Subcutaneous abdominal adipose tissue (tissue), 5 donors: ENCODE results near the gene LRP2BP.

Source experiments
- H3K27ac ChIP-seq: one replicate; pipeline ENCODE4 v1.7.0; 2013; ENCODE audit warnings: low read depth, mild to moderate bottlenecking, inconsistent platforms, low read length, moderate library complexity
- H3K27me3 ChIP-seq, 5 donors: one replicate each; pipeline ENCODE4 v1.7.0; 2013; ENCODE audit warnings: low read length in 5 of 5, inconsistent platforms in 1 of 5; ENCODE audit not compliant: control insufficient read depth in 5 of 5, insufficient read depth in 4 of 5
- H3K36me3 ChIP-seq, 5 donors: one replicate each; pipeline ENCODE4 v1.7.0; 2013; ENCODE audit warnings: low read length in 5 of 5; ENCODE audit not compliant: control insufficient read depth in 5 of 5, insufficient read depth in 5 of 5
- H3K4me1 ChIP-seq, 5 donors: one replicate each; pipeline ENCODE4 v1.7.0; 2013; ENCODE audit warnings: low read length in 5 of 5, mild to moderate bottlenecking in 3 of 5, moderate library complexity in 1 of 5; ENCODE audit not compliant: control insufficient read depth in 5 of 5, insufficient read depth in 5 of 5
- H3K4me3 ChIP-seq, 5 donors: one replicate each; pipeline ENCODE4 v1.7.0; 2013; ENCODE audit warnings: low read length in 5 of 5, low read depth in 1 of 5
- H3K9ac ChIP-seq, 5 donors: one replicate each; pipeline ENCODE4 v1.7.0; 2013; ENCODE audit warnings: low read length in 5 of 5, mild to moderate bottlenecking in 4 of 5, moderate library complexity in 3 of 5
- H3K9me3 ChIP-seq, 5 donors: one replicate each; pipeline ENCODE4 v1.7.0; 2013; ENCODE audit warnings: low read length in 5 of 5; ENCODE audit not compliant: control insufficient read depth in 5 of 5
- donor health status: healthy.
- donor health status: healthy.
- donor health status: healthy.
- donor health status: healthy.
- donor health status: healthy.

The LRP2BP gene

DNA sequence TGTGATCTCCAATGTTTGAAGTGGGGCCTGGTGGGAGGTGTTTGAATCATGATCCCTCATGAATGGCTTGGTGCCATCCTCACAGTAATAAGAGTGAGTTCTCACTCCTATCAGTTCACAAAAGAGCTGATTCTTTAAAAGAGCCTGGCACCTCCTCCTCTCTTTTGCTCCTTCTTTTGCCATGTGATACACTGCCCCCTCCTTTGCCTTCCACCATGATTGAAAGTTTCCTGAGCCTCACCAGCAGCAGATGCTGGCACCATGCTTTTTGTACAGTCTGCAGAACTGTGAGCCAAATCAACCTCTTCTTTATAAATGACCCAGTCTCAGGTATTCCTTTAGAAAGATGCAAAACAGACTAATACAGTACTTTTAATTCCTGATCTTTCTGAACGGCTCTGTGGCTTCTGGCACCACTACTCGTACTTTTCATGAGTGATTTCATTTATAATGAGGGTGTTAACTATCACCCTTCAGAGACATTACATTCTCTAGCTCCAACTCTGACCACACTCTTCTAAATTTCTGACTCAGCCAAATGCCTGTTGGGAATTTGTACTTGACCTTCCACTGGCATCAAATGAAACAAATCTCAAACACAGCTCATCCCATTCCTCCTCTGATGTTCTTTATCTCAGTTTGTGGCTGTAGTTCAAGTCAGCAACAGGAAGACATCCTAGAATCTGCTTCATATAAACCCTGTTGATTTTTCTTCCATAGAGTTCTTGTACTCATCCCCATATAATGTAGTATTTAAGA is 25.8 kb upstream of the LRP2BP start:
- Histone ChIP-seq H3K9ac (no peak overlapping the region), H3K27ac (no peak overlapping the region), H3K27me3 (no peaks in the 10 kb centered on the region), H3K4me1 (peaks cover 4 to 29% (median 24%) of the 10 kb centered on the region in 5 donors), H3K4me3 (no peak overlapping the region), H3K36me3 (peaks cover 16 to 32% (median 29%) of the 10 kb centered on the region in 5 donors), H3K9me3 (no peaks in the 10 kb centered on the region)

DNA sequence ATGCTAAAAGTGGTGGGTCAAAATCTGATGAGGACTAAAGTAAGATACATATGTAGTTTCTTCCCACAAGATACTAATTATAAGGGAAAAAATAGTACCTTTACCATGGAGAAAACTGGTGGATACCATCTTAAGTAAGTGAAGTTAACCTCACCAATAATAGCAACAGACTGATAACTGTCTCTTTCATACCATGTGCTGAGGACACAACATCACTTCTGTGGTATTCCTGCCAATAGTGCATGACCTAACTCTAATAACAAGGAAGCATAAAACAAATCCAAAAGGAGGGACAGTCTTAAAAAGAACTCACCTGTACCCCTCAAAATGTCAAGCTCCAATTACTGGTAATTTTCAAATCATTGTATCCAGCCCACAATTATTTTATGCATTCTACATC is 21.2 kb upstream of the LRP2BP start:
- peaks cover 40 to 58% (median 58%) of the 10 kb centered on the region in 5 donors for H3K36me3 ChIP-seq

DNA sequence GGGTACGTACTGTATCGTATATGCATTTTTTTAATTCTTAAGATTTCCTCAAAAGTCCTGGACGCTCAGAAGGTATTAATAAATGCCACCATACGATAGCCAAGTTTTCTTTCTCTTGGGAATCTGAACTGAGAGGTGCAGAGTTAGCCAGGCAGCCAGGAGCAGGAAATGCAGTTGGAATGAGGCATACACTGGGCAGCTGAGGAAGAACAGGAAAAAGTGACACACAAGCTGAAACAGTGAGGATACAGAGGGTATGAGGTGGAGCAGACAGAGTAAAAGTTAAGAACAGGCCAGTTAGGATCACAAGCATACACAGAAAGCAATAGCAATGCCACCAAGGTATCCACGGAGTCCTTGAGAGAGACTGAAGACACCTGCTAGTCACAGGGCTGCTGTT is 16.7 kb upstream of the LRP2BP start:
- Histone ChIP-seq H3K27ac (no peak overlapping the region), H3K27me3 (no peaks in the 10 kb centered on the region), H3K9me3 (peaks cover 0 to 2% (median 0%) of the 10 kb centered on the region in 5 donors), H3K4me1 (peaks cover 0 to 8% (median 4%) of the 10 kb centered on the region in 5 donors), H3K36me3 (peaks cover 39 to 62% (median 48%) of the 10 kb centered on the region in 5 donors), H3K4me3 (no peak overlapping the region), H3K9ac (no peak overlapping the region)

More for the DNA sequence above, 21.2 kb upstream of the LRP2BP start:
- no peak overlapping the region for H3K4me3 ChIP-seq
- H3K27ac ChIP-seq: no peak overlapping the region
- H3K4me1 ChIP-seq: peaks cover 0 to 9% (median 4%) of the 10 kb centered on the region in 5 donors
- H3K9ac ChIP-seq: no peak overlapping the region
- no peaks in the 10 kb centered on the region for H3K27me3 ChIP-seq
- no peaks in the 10 kb centered on the region for H3K9me3 ChIP-seq

DNA sequence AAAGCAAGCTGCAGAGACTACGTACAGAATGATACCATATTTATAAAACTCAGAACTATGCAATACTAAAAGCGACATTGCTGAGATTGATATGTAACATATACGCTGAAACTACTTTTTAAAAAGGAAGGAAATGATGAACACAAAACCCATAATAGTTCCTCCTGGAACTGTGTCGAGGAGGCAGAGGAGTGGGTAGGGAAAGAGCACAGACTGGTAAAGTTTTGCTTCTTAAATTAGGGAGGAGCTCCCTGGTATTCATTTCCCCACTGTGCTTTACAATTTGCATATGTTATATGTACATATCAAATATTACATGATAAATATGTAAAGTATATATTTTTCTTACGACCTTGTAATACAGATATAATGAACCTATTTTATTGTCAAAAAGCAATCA is 16.1 kb upstream of the LRP2BP start:
- H3K27me3 ChIP-seq: no peaks in the 10 kb centered on the region
- no peak overlapping the region for H3K4me3 ChIP-seq
- peaks cover 34 to 57% (median 43%) of the 10 kb centered on the region in 5 donors for H3K36me3 ChIP-seq
- peaks cover 0 to 2% (median 0%) of the 10 kb centered on the region in 5 donors for H3K9me3 ChIP-seq
- no peak overlapping the region for H3K9ac ChIP-seq
- H3K27ac ChIP-seq: no peak overlapping the region
- peaks cover 0 to 8% (median 4%) of the 10 kb centered on the region in 5 donors for H3K4me1 ChIP-seq

DNA sequence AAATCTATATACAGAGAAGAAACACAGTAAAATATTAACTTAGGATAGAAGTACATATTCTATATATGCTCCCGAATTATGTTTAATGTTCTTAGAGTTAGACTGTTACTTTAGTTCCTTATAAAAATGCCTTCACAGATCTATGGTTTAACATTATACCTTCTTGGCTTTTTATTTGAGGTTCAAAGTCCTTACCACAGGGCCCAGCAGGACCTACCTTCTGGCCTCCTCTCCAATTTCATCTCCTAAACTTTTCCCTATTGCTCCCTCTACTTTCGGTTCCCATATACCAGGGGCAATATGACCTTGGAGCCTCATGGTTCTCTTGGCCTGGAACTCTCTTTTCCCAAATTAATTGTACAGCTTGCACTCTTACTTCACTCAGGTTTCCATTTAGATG is 12.7 kb upstream of the LRP2BP start:
- H3K36me3 ChIP-seq: peaks cover 25 to 52% (median 40%) of the 10 kb centered on the region in 5 donors
- H3K27me3 ChIP-seq: no peaks in the 10 kb centered on the region
- peaks cover 0 to 2% (median 0%) of the 10 kb centered on the region in 5 donors for H3K9me3 ChIP-seq
- peaks cover 0 to 8% (median 4%) of the 10 kb centered on the region in 5 donors for H3K4me1 ChIP-seq
- no peak overlapping the region for H3K9ac ChIP-seq
- H3K4me3 ChIP-seq: no peak overlapping the region
- H3K27ac ChIP-seq: no peak overlapping the region

DNA sequence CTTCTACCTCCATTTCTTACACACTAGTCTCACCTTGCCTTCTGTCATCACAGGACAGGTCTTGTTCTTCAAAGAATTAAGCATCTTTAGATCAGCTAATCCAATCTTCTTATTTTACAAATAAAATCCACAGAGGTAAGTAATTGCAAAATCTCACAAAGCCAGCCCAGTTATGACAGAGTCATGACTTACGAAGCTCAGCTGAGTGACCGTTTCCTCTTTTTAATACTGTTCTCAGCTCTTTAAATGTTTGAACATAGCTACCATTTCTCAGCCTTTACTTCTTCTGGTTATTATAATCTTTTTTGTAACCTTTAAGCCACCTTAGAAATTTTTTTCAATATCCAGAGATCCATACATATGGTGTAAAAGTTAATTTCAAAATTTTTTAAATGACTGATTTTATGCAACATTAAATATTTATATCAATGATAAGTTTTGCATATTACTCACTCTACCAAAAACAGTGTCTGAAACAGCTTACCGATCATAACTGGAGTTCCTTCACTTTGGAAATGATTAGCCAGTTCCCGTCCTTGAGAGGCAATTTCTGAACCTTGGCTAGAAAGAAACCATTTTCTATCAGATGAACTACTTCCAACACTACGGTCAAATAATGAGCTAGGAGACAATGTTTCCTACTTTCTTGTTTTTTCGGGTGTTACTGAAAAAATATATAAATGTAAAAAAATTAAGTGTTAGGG is 9.7 kb upstream of the LRP2BP start:
- H3K9ac ChIP-seq: no peak overlapping the region
- peaks cover 0 to 2% (median 0%) of the 10 kb centered on the region in 5 donors for H3K9me3 ChIP-seq
- peaks cover 24 to 57% (median 43%) of the 10 kb centered on the region in 5 donors for H3K36me3 ChIP-seq
- H3K27ac ChIP-seq: peak overlapping the region; percentile 2
- H3K4me3 ChIP-seq: no peak overlapping the region
- no peaks in the 10 kb centered on the region for H3K4me1 ChIP-seq
- H3K27me3 ChIP-seq: no peaks in the 10 kb centered on the region

DNA sequence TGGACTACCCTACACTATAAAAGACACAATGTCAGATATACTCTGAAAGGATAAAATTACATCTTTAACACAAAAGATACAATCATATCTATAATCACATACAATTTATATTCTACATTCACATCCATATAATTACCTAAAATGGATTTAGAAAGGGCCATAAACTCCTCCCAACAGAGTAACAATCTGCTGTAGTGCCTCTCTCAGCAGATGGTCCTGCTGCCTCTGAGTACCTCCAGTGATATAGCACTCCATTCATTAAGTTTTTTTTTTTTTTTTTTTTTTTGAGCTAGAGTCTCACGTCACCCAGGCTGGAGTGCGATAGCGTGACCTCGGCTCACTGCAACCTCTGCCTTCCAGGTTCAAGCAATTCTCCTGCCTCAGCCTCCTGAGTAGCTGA is 8.3 kb upstream of the LRP2BP start:
- Histone ChIP-seq H3K36me3 (peaks cover 35 to 65% (median 43%) of the 10 kb centered on the region in 5 donors), H3K4me1 (no peaks in the 10 kb centered on the region)

DNA sequence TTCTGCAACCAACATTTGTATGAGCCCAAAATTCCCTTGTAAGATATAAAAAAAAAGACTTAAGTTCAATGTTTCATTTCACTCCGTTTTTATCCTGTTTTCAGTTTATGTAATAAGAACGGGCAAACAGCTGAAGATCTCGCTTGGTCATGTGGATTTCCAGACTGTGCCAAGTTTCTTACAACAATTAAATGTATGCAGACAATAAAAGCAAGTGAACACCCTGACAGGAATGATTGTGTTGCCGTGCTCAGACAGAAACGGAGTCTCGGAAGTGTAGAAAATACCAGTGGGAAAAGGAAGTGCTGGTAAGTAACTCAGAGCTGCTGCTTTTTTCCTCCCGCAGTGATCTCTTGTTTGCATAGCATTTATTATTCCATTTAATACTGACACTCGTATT is 3.7 kb upstream of the LRP2BP start:
- Histone ChIP-seq H3K9me3 (no peaks in the 10 kb centered on the region), H3K36me3 (peaks cover 25 to 44% (median 26%) of the 10 kb centered on the region in 5 donors), H3K9ac (no peak overlapping the region), H3K27me3 (no peaks in the 10 kb centered on the region), H3K4me3 (no peak overlapping the region), H3K27ac (no peak overlapping the region), H3K4me1 (peaks cover 3 to 21% (median 19%) of the 10 kb centered on the region in 5 donors)

More for the DNA sequence above, 8.3 kb upstream of the LRP2BP start:
- H3K4me3 ChIP-seq: no peak overlapping the region
- H3K27ac ChIP-seq: no peak overlapping the region
- no peak overlapping the region for H3K9ac ChIP-seq
- H3K27me3 ChIP-seq: no peaks in the 10 kb centered on the region
- no peaks in the 10 kb centered on the region for H3K9me3 ChIP-seq

DNA sequence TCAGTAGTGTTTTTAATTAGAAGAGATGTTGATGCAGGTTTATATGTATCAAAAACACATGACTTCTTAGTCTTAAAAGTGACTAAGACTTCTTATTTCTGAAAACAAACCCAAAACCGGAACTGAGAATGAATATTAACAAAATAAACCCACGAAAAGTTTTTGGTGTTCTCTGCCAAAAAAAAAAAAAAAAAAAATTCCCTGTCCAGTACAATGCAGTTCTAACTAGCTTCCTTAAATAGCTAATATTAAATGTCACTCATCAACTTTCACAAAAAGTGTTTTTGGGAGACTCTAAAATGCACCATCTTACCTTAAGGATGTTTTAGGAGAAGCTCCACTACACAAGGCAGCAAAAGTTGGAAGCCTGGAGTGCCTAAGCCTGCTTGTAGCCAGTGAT is 2.9 kb upstream of the LRP2BP start:
- Histone ChIP-seq H3K27ac (no peak overlapping the region), H3K36me3 (peaks cover 25 to 41% (median 26%) of the 10 kb centered on the region in 5 donors), H3K9ac (no peak overlapping the region)

More for the DNA sequence above, 2.9 kb upstream of the LRP2BP start:
- Histone ChIP-seq H3K4me3 (no peak overlapping the region), H3K4me1 (peaks cover 3 to 22% (median 21%) of the 10 kb centered on the region in 5 donors), H3K27me3 (no peaks in the 10 kb centered on the region), H3K9me3 (no peaks in the 10 kb centered on the region)
